GM12878 (cell line): ENCODE results near the gene PKP2. TPM values are rescaled to one million over a fixed set of nuclear protein-coding genes. Genes with fewer than 3 reads are reported as not detected.

ENCODE experiments used
- polyA plus RNA-seq, 11 experiments: library from polyadenylated mRNA; depleted of rRNA in 4 of 11; unstranded in 6 of 11; stranded (reverse) in 5 of 11; fragments of >200 nt; fragmentation: Nextera tagmentation in 4 of 11; fragmentation: Illumina TruSeq in 1 of 11; extraction: Ambion mirVana in 4 of 11; extraction: Trizol in 1 of 11; gene quantifications; 1 replicate in 1 of 11; 2 replicates in 10 of 11; pipeline versions ENCODE4 v1.2.1 to v1.2.3, GENCODE V29; 2011 to 2016; ENCODE audit warnings: inconsistent platforms in 2 of 11, missing spikeins in 2 of 11, low read depth in 1 of 11
- total RNA-seq, 4 experiments: library from RNA; depleted of rRNA in 3 of 4; stranded (reverse); fragments of >200 nt in 3 of 4; fragmentation: Illumina TruSeq in 1 of 4; extraction: Trizol in 1 of 4; gene quantifications; 2 replicates each; pipeline versions ENCODE4 v1.2.1 to v1.2.3, GENCODE V29; 2013 to 2021

PKP2 gene
- total and polyA plus RNA-seq, 10 of the 15 experiments (the other 5 are each of a cell fraction or from before 2014, with no cell fraction given) = 0.02 to 4.1 (median 0.07) TPM; not detected in 4

Other genes starting within 250 kb of the PKP2 start
- 65.2 and 76.6 TPM in 2 replicates for gene DNM1L, start 217.5 kb downstream of the PKP2 start, total RNA-seq (2014; rRNA removed)
- 84.5 and 87.8 TPM in 2 replicates for gene DNM1L, start 217.5 kb downstream of the PKP2 start, total RNA-seq (2014; rRNA removed; fragmentation: Illumina TruSeq; extraction: Trizol)
- gene DNM1L, start 217.5 kb downstream of the PKP2 start, total RNA-seq (2021) = 63.2 and 64.6 TPM in 2 replicates
- 201 and 337 TPM in 2 replicates for gene DNM1L, start 217.5 kb downstream of the PKP2 start, polyA plus RNA-seq (2011; rRNA removed)
- 75.5 and 92.0 TPM in 2 replicates for gene DNM1L, start 217.5 kb downstream of the PKP2 start, polyA plus RNA-seq (2014; fragmentation: Illumina TruSeq; extraction: Trizol)
- gene DNM1L, start 217.5 kb downstream of the PKP2 start, polyA plus RNA-seq (2014; fragmentation: Nextera tagmentation; extraction: Ambion mirVana) = 10 to 100 TPM; 23.1 to 29.3 TPM
- gene DNM1L, start 217.5 kb downstream of the PKP2 start, polyA plus RNA-seq (2014; rRNA removed) = 51.5 and 61.3 TPM in 2 replicates
- 10 to 100 TPM; 57.6 to 64.7 TPM for gene DNM1L, start 217.5 kb downstream of the PKP2 start, polyA plus RNA-seq (2016; fragmentation: Nextera tagmentation; extraction: Ambion mirVana)
- gene YARS2, start 140.9 kb downstream of the PKP2 start, total RNA-seq (2014; rRNA removed) = 29.6 and 33.9 TPM in 2 replicates
- gene YARS2, start 140.9 kb downstream of the PKP2 start, total RNA-seq (2014; rRNA removed; fragmentation: Illumina TruSeq; extraction: Trizol) = 28.0 and 31.3 TPM in 2 replicates
- gene YARS2, start 140.9 kb downstream of the PKP2 start, total RNA-seq (2021) = 20.2 and 20.9 TPM in 2 replicates
- 29.4 and 46.4 TPM in 2 replicates for gene YARS2, start 140.9 kb downstream of the PKP2 start, polyA plus RNA-seq (2011; rRNA removed)
- gene YARS2, start 140.9 kb downstream of the PKP2 start, polyA plus RNA-seq (2014; fragmentation: Illumina TruSeq; extraction: Trizol) = 22.1 and 24.8 TPM in 2 replicates
- gene YARS2, start 140.9 kb downstream of the PKP2 start, polyA plus RNA-seq (2014; fragmentation: Nextera tagmentation; extraction: Ambion mirVana) = 10 to 100 TPM; 13.4 to 20.0 TPM
- gene YARS2, start 140.9 kb downstream of the PKP2 start, polyA plus RNA-seq (2014; rRNA removed) = 27.5 and 29.7 TPM in 2 replicates
- gene YARS2, start 140.9 kb downstream of the PKP2 start, polyA plus RNA-seq (2016; fragmentation: Nextera tagmentation; extraction: Ambion mirVana) = 10 to 100 TPM; 41.6 to 46.7 TPM